GM12865 (cell line): Measurements from ENCODE around the gene PRKCA.

Experiments
- DNase-seq: peaks from one replicate; pipeline ENCODE4 v3.0.0; 2010; ENCODE audit warnings: low read depth
- H3K4me3 ChIP-seq: 2 replicates; pipeline ENCODE4 v1.5.1; 2011; ENCODE audit warnings: mild to moderate bottlenecking, low read depth, low read length, control low read depth
- TF ChIP-seq, protein P1 (sequence below): IDR thresholded peaks from 2 replicates; pipeline ENCODE4 v1.5.1; 2011; ENCODE audit warnings: low read length, control low read depth, low read depth, inconsistent platforms; ENCODE audit not compliant: insufficient read depth; ENCODE audit errors: missing control alignments

Gene PRKCA

DNA sequence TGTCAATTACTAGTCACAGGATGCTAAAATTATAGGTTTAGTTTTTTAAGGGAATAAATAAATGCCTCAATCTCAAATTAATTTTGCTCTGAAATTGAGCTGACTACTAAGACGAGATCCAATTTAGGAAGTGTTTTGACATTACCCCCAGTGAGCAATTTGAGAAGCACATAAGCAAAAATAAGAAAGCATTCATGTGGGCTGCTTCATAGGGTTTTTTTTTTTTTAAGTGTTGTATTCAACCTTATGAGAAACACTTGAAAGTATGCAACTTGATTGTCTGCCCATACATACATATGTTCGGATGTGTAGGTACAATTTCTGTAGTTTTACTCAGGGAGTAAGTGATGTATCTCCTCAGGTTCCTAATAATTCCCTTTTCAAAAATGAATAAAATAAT lies 77.6 kb downstream of the PRKCA start:
- TF ChIP-seq, protein P1, sequence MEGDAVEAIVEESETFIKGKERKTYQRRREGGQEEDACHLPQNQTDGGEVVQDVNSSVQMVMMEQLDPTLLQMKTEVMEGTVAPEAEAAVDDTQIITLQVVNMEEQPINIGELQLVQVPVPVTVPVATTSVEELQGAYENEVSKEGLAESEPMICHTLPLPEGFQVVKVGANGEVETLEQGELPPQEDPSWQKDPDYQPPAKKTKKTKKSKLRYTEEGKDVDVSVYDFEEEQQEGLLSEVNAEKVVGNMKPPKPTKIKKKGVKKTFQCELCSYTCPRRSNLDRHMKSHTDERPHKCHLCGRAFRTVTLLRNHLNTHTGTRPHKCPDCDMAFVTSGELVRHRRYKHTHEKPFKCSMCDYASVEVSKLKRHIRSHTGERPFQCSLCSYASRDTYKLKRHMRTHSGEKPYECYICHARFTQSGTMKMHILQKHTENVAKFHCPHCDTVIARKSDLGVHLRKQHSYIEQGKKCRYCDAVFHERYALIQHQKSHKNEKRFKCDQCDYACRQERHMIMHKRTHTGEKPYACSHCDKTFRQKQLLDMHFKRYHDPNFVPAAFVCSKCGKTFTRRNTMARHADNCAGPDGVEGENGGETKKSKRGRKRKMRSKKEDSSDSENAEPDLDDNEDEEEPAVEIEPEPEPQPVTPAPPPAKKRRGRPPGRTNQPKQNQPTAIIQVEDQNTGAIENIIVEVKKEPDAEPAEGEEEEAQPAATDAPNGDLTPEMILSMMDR, result no peak
- H3K4me3 ChIP-seq, result no peak overlapping the region
- no peak for DNase-seq

DNA sequence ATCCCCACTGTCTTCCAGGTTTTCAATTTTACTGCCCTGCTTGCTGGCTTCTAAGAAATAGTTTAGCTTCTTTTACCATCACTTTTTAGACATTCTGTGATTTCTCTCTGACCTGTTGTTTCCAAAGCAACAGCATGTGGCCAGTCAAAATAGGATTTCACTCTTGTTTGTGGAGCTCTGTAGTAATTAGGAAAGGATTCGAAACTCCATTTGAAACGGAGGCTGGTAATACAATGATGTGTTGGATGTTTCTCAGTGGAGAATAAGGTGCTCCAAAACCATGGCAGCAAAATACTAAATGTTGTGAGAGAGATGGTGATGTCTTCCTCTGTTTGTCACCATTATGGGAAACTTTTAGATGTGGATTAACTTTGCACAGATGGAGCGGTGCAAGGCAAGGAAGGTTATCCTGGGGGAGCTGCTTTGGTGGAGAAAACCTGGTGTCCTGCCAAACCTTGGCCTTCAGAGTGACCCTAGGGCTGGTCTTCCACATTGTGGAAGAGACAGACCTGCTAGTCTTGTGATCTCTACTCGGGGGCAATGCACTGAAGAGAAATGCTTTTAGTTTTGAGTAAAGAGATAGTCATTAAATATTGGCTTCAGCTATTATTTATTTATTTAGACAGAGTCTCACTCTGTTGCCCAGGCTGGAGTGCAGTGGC lies 79.4 kb downstream of the PRKCA start:
- DNase-seq, result no peak
- TF ChIP-seq, protein P1, result no peak
- H3K4me3 ChIP-seq, result no peak overlapping the region

DNA sequence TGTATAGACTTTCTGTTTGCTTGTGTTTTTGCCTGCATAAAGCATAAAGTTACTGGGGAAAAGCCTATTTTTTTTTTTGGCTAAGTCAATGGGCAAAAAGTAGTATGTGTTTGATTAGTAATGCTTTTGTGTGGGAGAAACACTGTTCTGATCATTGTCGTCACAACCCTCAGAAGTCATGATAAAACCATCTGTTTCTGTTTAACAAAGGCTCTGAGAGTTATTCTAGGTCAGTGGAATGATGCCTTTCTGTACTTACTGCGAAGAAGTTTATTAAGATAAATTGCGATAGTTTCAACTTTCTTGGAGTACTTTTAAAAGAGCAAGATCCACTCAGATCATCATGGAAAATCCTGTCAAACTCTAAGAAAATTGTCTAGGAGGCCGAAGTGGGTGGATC lies 80.9 kb downstream of the PRKCA start:
- DNase-seq, result no peak

DNA sequence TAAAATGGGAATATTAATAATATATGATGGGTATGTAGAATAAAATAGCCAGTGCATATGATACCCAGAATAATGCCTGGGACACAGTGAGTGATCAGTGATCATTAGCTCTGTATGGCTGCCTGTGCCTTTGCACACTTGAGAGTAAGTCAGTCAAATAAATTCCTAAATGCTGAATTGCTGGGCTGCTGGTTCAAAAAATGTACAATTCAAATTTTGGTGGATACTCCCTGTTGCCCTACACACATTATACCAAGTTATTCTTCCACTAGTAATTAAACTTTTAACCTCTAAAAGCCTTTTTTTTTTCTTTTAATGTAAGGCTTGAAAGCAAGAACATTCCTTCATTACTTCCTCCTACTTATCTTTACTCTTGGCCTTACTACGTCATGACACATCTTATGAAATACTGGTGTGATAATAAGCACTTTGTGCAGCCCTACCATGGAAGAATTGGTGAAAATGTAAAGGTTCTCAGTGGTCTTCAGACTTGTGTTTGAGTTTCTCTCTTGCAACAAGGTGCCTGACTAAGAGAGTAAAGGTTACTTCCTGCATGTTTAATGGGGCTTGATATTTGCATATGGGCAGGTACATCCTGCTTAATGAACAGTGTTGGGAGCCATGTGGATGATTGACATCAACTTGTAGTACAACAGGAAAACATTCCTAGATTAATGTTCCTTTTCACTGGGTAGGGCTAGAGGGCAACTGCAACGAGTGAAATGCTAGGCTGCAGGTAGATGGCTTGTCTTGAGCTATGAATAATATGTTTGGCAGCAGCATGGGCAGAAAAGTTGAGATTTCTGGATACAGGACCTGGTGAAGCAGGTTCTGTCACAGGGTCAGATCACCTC lies 84.3 kb downstream of the PRKCA start:
- no peak overlapping the region for H3K4me3 ChIP-seq
- TF ChIP-seq, protein P1, result no peak
- no peak for DNase-seq

More for the DNA sequence above, 80.9 kb downstream of the PRKCA start:
- TF ChIP-seq, protein P1, result no peak
- no peak overlapping the region for H3K4me3 ChIP-seq

- no peak overlapping the region for H3K4me3 ChIP-seq
- no peak for DNase-seq
- TF ChIP-seq, protein P1, result no peak
Observed at GRCh38 chr17:66387392-66387981, 85.1 kb downstream of the PRKCA start.

DNA sequence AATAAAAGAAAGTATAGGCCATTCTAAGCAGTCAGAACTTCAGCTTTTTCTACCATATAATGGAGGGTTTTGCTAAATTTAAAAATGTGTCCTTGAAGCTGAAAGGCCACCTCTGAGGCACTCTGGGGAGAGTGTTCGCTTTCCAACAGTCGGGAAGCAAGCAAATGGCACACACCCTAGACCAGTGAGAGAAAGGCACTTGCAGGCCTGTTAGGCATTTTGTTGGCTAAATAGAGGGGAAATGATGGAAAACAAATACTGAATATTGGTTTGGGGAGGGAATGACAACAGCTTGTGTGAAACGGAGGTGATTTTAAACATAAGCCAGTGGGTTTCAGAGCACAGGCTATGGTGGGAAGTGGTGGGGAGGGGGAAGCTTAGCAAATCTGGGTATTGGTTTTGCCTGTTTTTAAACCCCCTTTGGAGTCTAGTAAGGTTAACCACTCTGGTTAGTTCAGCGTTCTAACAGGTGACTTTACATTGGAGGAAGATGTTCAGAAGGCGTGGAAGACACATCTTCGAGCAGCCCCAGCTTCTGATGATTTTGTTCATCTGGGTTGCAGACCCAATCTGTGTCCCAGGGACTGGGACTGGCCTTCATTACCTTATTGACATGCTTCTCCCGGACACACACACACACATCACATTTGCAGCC lies 90.5 kb downstream of the PRKCA start:
- TF ChIP-seq, protein P1, result no peak
- no peak overlapping the region for H3K4me3 ChIP-seq
- DNase-seq, result no peak
